ENCODE results near the gene GRID2IP.
A peak's percentile ranks its signal among the peaks of the same experiment; 100 is the strongest.

Gene GRID2IP

DNA sequence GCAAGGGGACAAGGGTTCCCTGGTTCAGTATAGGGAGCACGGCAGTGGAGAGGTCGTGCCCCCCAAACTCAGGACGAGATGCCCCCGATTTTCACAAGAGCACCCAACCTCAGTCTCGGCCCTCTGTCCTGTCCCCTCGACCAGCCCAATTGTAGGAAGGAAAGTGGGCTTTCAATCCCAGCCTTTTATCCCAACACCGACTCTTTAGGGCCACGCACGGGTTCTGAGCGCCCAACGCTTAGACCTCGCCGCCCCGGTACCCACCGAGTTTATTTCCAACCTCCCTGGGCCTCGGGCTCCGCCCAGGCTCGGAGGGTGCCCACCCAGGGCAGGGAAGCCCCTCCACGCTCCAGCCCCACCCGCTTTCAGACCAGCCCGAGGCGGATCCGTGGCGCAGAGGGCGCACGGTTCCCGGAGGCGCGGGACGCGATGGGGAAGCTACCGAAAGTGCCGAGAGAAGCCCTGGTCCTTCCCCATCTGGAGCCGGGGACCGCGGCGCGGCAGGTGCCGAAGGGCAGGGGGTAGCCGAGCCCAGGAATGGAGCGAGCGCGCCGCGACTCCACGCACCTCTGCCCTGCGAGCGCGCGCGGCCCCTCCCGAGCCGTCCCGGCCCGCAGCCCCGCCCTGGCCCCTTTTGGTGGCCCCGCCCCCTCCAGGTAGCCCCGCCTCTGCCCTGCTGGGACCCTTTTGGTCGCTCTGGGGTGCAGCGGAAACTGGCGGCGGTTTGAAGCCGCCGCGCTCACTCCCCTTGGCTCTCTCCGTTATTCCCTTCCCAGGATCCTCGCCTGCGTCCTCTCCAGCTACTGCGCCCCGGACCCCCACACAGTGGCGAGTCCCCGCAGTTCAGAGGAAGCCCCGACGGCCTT, 20.4 kb downstream of the GRID2IP start:
- H3K4me3 ChIP-seq (ENCODE audit: low read depth, low read length), result peak overlapping the region; percentile 77
- H3K9ac ChIP-seq (ENCODE audit: low read depth, low read length), result peak overlapping the region; percentile 26
- H3K36me3 ChIP-seq (ENCODE audit: control insufficient read depth, insufficient read depth, low read length), result no peaks in the 10 kb centered on the region
- no peaks in the 10 kb centered on the region for H3K4me1 ChIP-seq (ENCODE audit: control insufficient read depth, insufficient read depth, low read length)
- peaks cover 73% of the 10 kb centered on the region for H3K27me3 ChIP-seq (ENCODE audit: control insufficient read depth, insufficient read depth, low read length)
- no peaks in the 10 kb centered on the region for H3K9me3 ChIP-seq (ENCODE audit: control insufficient read depth, insufficient read depth, low read length)

DNA sequence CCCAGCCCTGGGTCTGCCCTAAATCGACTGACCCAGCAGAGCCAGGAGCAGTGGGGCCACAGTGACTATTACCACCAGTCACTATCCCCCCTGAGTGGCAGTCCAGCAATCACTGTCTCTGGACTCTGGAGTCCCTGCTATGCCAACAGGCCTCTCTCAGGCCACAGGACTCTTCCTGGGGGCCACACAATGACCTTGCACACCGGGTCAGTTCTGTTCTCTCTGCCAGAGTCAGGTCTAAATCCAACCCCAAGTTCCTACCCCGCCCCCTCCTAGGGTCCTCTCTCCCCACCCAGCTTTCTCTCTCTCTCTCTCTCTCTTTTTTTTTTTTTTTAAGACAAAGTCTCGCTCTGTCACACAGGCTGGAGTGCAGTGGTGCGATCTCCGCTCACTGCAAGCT, 21.6 kb downstream of the GRID2IP start:
- no peak overlapping the region for H3K9ac ChIP-seq (ENCODE audit: low read depth, low read length)
- no peaks in the 10 kb centered on the region for H3K9me3 ChIP-seq (ENCODE audit: control insufficient read depth, insufficient read depth, low read length)
- peaks cover 68% of the 10 kb centered on the region for H3K27me3 ChIP-seq (ENCODE audit: control insufficient read depth, insufficient read depth, low read length)
- H3K4me1 ChIP-seq (ENCODE audit: control insufficient read depth, insufficient read depth, low read length), result no peaks in the 10 kb centered on the region
- H3K4me3 ChIP-seq (ENCODE audit: low read depth, low read length), result no peak overlapping the region
- H3K36me3 ChIP-seq (ENCODE audit: control insufficient read depth, insufficient read depth, low read length), result no peaks in the 10 kb centered on the region

DNA sequence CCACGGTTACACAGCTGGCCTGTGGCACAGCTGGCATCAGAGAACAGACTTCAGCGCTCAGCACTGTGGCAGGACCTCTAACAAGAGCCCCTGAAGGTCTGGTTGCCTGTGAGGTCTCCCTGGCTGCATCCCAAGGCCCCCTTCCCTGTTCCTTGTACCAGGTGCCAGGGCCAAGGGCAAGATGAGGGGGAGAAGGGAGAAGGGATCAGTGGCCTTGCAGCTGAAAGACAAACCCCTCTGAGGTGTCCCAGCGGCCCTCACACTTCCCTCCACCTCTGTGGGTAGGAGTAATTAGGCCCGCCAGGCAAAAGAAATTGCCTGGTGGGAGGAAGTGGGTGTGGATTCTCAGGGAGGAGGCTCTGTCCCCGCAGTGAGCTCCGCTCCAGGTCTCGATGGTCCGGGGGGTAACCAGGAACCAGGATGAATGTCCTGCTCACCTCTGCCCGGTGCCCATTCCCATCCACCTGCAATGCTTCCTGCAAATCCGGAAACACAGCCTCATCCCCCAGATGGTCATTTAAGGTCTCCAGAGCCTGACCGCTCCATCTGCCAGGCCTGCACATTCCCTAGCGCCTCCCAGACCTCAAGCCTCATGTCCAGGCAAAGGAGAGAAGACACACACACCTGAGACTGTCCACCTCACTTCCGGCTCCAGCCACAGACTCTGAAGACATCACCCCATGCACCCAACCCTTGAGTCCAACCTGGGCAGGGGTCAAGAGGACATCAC, 22.7 kb downstream of the GRID2IP start:
- Histone ChIP-seq H3K36me3 (ENCODE audit: control insufficient read depth, insufficient read depth, low read length) (no peaks in the 10 kb centered on the region), H3K4me1 (ENCODE audit: control insufficient read depth, insufficient read depth, low read length) (no peaks in the 10 kb centered on the region), H3K27me3 (ENCODE audit: control insufficient read depth, insufficient read depth, low read length) (peaks cover 59% of the 10 kb centered on the region), H3K4me3 (ENCODE audit: low read depth, low read length) (no peak overlapping the region), H3K9ac (ENCODE audit: low read depth, low read length) (no peak overlapping the region), H3K9me3 (ENCODE audit: control insufficient read depth, insufficient read depth, low read length) (no peaks in the 10 kb centered on the region)

DNA sequence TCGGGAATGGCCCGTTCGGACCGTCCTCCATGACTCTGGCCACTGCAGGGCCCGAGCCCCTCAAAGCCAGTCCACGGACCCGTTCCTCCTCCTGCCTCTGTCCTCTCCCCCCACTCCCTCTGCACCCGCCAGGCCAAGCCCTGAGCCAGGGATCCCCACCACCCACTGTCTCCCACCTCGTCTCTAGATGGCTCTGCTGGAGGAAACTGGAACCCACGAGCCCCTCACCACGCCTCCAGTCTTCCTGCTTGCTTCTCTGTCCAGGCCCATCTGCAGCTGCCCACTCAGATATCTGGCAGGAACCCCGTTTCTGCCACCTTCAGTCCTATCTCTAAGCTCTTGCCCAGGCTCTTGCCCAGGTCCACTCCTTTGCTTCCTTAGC, 24.3 kb downstream of the GRID2IP start:
- H3K27me3 ChIP-seq (ENCODE audit: control insufficient read depth, insufficient read depth, low read length), result peaks cover 43% of the 10 kb centered on the region
- peak overlapping the region; percentile 61 for H3K9ac ChIP-seq (ENCODE audit: low read depth, low read length)
- no peaks in the 10 kb centered on the region for H3K36me3 ChIP-seq (ENCODE audit: control insufficient read depth, insufficient read depth, low read length)
- H3K4me3 ChIP-seq (ENCODE audit: low read depth, low read length), result peak overlapping the region; percentile 65
- H3K4me1 ChIP-seq (ENCODE audit: control insufficient read depth, insufficient read depth, low read length), result no peaks in the 10 kb centered on the region
- no peaks in the 10 kb centered on the region for H3K9me3 ChIP-seq (ENCODE audit: control insufficient read depth, insufficient read depth, low read length)

DNA sequence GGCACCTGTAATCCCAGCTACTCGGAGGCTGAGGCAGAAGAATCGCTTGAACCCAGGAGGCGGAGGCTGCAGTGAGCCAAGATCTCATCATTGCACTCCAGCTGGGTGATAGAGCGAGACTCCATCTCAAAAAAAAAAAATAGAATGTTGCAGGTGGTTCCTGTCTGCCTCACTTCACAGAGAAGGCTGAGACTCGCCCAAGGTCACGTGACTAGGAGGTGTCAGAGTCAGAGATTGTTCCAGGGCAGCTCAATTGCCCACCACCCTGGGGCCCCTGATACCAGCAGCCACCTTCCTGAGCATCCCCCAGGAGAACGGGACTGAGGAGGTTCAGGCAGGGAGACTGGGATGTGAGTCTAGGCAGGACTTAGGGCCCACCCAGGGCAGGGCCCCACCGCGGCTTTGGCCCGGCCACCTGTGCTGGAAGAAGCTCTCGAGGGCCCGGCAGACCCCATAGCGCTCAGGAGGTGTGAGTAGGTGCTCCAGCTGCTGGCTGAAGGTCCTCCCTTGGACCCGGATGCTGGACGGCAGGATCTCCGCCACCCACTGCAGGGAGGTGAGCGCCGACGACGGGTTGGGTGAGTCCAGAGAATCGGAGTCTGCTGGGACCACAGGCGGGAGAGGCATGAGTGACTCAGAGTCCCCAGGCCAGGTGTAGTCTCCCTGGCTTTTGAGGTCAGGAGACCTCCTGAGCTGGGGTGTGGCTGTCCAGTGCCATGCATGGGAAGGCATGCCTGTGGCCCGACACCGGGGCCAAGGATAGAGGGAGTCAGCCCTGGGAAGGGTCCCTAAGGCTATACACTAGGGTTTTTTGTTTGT, 30.9 kb downstream of the GRID2IP start:
- H3K4me1 ChIP-seq (ENCODE audit: control insufficient read depth, insufficient read depth, low read length), result no peaks in the 10 kb centered on the region
- H3K4me3 ChIP-seq (ENCODE audit: low read depth, low read length), result no peak overlapping the region
- no peak overlapping the region for H3K9ac ChIP-seq (ENCODE audit: low read depth, low read length)
- H3K36me3 ChIP-seq (ENCODE audit: control insufficient read depth, insufficient read depth, low read length), result no peaks in the 10 kb centered on the region
- H3K9me3 ChIP-seq (ENCODE audit: control insufficient read depth, insufficient read depth, low read length), result no peaks in the 10 kb centered on the region
- H3K27me3 ChIP-seq (ENCODE audit: control insufficient read depth, insufficient read depth, low read length), result no peaks in the 10 kb centered on the region

DNA sequence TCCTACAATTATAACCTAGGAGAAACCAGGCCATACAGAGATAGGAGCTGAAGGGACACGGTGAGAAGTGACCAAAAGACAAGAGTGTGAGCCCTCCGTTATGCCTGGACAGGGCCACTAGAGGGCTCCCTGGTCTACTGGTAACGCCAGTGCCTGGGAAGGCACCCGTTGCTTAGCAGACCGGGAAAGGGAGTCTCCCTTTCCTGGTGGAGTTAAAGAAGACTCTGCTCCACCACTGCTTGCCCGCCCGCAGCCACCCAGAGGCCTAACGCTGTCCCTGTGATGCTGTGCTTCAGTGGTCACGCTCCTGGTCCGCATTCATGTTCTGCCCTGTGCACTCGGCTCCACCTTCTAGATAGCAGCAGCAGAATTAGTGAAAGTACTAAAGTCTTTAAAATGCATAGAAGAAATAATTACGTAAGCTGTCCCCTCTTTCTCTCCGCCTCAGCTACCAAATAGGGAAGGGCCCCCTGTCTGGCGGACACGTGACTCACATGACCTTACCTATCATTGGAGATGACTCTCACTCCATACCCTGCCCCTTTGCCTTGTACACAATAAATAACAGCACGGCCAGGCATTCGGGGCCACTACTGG, 34.8 kb downstream of the GRID2IP start:
- H3K4me3 ChIP-seq (ENCODE audit: low read depth, low read length), result peak overlapping the region; percentile 46
- H3K4me1 ChIP-seq (ENCODE audit: control insufficient read depth, insufficient read depth, low read length), result no peaks in the 10 kb centered on the region
- no peaks in the 10 kb centered on the region for H3K9me3 ChIP-seq (ENCODE audit: control insufficient read depth, insufficient read depth, low read length)
- H3K36me3 ChIP-seq (ENCODE audit: control insufficient read depth, insufficient read depth, low read length), result no peaks in the 10 kb centered on the region
- H3K27me3 ChIP-seq (ENCODE audit: control insufficient read depth, insufficient read depth, low read length), result no peaks in the 10 kb centered on the region
- no peak overlapping the region for H3K9ac ChIP-seq (ENCODE audit: low read depth, low read length)

DNA sequence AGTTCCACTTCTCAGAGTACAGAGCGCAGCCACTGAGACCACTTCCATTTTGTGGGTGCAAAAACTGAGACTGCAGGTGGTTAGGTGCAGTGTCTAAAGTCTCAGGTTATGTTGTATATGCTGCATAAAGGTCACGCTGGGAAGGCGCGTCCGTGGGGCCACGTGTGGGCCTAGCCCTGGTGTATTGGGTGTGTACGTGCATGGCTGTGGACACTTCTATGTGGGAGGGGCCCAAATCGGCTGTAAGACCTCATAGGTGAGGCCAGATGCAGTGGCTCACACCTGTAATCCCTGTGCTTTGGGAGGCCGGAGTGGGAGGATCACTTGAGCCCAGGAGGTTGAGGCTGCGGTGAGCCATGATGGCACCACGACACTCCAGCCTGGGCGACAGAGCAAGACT, 37.7 kb downstream of the GRID2IP start:
- Histone ChIP-seq H3K4me1 (ENCODE audit: control insufficient read depth, insufficient read depth, low read length) (no peaks in the 10 kb centered on the region), H3K36me3 (ENCODE audit: control insufficient read depth, insufficient read depth, low read length) (no peaks in the 10 kb centered on the region), H3K27me3 (ENCODE audit: control insufficient read depth, insufficient read depth, low read length) (no peaks in the 10 kb centered on the region), H3K9ac (ENCODE audit: low read depth, low read length) (no peak overlapping the region), H3K4me3 (ENCODE audit: low read depth, low read length) (no peak overlapping the region), H3K9me3 (ENCODE audit: control insufficient read depth, insufficient read depth, low read length) (no peaks in the 10 kb centered on the region)

DNA sequence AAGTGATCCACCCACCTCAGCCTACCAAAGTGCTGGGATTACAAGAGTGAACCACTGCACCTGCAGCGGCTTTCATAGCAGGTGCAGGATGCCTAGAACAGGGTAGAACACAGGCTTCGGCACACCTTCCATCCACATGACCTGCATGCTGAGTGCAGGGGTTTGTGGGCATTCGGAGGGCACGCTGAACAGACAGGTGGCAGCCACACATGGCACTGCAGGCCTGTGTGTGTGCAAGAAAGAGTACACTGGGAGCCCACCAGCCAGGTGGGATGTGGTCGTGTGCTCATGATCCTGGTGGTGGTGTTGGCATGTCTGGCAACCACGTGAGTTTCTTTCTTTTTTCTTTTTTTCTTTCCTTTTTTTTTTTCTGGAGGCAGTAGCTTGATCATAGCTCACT, 38.4 kb downstream of the GRID2IP start:
- Histone ChIP-seq H3K4me1 (ENCODE audit: control insufficient read depth, insufficient read depth, low read length) (no peaks in the 10 kb centered on the region), H3K9ac (ENCODE audit: low read depth, low read length) (no peak overlapping the region), H3K36me3 (ENCODE audit: control insufficient read depth, insufficient read depth, low read length) (no peaks in the 10 kb centered on the region), H3K4me3 (ENCODE audit: low read depth, low read length) (no peak overlapping the region), H3K9me3 (ENCODE audit: control insufficient read depth, insufficient read depth, low read length) (no peaks in the 10 kb centered on the region), H3K27me3 (ENCODE audit: control insufficient read depth, insufficient read depth, low read length) (no peaks in the 10 kb centered on the region)

DNA sequence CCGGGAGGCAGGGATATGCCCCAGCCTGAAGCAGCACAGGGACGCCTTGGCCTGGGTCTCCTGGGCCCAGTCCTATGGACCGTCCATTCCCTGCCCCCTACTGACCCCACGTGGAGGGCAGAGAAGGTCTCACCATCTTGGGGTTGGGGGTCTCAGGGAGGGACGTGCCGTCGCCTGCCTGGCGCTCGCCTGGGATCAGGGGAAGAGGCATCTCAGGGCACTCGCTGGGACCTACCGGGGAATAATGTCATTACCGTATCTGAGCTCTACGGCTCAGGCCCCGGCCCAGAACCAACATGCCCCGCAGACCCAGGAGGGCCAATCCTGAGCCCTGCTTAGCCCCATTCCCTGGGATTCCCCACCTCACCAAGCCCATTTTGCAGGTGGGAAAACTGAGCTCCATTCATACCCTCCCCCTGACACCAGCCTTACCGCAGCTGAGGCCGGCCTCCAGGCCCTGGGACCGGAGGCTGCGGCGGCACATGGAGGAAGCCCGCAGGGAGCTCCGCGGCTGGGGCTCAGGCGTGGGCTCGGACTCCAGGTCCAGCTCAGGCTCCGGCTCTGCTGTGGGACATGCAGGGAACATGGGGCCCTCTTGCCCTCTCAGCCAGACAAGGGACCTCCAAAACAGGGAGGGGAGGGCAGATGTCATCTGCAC, 40.7 kb downstream of the GRID2IP start:
- Histone ChIP-seq H3K36me3 (ENCODE audit: control insufficient read depth, insufficient read depth, low read length) (no peaks in the 10 kb centered on the region), H3K27me3 (ENCODE audit: control insufficient read depth, insufficient read depth, low read length) (no peaks in the 10 kb centered on the region), H3K9ac (ENCODE audit: low read depth, low read length) (no peak overlapping the region), H3K4me1 (ENCODE audit: control insufficient read depth, insufficient read depth, low read length) (no peaks in the 10 kb centered on the region), H3K9me3 (ENCODE audit: control insufficient read depth, insufficient read depth, low read length) (no peaks in the 10 kb centered on the region), H3K4me3 (ENCODE audit: low read depth, low read length) (no peak overlapping the region)

DNA sequence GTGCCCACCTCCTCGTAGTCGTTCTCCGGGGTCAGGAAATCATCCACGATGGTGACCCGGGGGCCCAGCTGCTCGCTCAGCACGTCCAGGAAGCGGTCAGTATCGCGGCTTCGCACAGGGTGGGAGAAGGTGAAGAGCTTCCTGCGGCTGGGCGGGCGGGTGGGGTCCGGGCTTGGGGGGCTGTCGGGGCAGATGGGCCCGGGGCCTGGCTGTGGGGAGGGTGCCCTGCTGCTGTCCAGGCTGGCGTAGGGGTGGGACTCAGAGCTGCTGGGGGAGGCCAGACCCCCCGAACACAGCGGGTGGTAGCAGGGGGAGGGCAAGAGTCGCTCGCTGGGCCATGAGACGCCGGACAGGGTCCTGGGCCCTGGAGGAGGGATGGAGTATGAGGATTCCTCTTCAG, 42.3 kb downstream of the GRID2IP start:
- Histone ChIP-seq H3K9me3 (ENCODE audit: control insufficient read depth, insufficient read depth, low read length) (no peaks in the 10 kb centered on the region), H3K36me3 (ENCODE audit: control insufficient read depth, insufficient read depth, low read length) (no peaks in the 10 kb centered on the region), H3K4me3 (ENCODE audit: low read depth, low read length) (no peak overlapping the region), H3K9ac (ENCODE audit: low read depth, low read length) (no peak overlapping the region), H3K27me3 (ENCODE audit: control insufficient read depth, insufficient read depth, low read length) (no peaks in the 10 kb centered on the region), H3K4me1 (ENCODE audit: control insufficient read depth, insufficient read depth, low read length) (no peaks in the 10 kb centered on the region)

DNA sequence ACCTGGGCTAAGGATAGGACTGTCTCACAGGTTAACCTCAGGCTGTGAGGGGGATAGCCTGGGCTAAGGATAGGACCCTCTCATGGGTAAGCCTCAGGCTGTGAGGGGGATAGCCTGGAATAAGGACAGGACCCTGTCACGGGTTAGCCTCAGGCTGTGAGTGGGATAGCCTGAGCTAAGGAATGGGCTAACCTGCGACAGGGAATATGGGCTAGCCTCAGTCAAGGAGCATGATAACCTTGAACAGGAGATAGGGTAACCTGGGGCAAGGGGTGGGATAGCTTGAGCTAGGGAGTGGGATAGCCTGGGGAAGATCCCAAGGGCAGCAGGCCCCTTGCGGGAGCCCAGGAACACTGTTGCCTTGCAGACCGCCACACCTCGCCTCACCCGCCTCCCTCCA, 42.7 kb downstream of the GRID2IP start:
- no peak overlapping the region for H3K4me3 ChIP-seq (ENCODE audit: low read depth, low read length)
- no peaks in the 10 kb centered on the region for H3K27me3 ChIP-seq (ENCODE audit: control insufficient read depth, insufficient read depth, low read length)
- no peaks in the 10 kb centered on the region for H3K4me1 ChIP-seq (ENCODE audit: control insufficient read depth, insufficient read depth, low read length)
- no peak overlapping the region for H3K9ac ChIP-seq (ENCODE audit: low read depth, low read length)
- no peaks in the 10 kb centered on the region for H3K9me3 ChIP-seq (ENCODE audit: control insufficient read depth, insufficient read depth, low read length)
- H3K36me3 ChIP-seq (ENCODE audit: control insufficient read depth, insufficient read depth, low read length), result no peaks in the 10 kb centered on the region

Measured in iPS-15b (cell line).